AG04450 (cell line): ENCODE data around the gene ZNF219. TPM values are rescaled to one million over a fixed set of nuclear protein-coding genes. Genes with fewer than 3 reads are reported as not detected.

Source experiments
- CTCF ChIA-PET: fragments of 300-600, 350-600 bp; formaldehyde crosslinking; extraction: SDS; loops from one replicate; lab custom pipeline; 2022; ENCODE audit warnings: antibody characterized with exemption, inconsistent platforms; lab: Charles Lee
- POLR2A ChIA-PET: fragments of 350-600 bp; formaldehyde crosslinking; extraction: SDS; loops from one replicate; lab custom pipeline; 2021; ENCODE audit warnings: antibody characterized with exemption, inconsistent platforms; lab: Yijun Ruan, JAX
- DNase-seq: peaks from one replicate; pipeline ENCODE4 v3.0.0-alpha.2; 2011; ENCODE audit warnings: low read depth, low spot score
- H3K27ac ChIP-seq: one replicate; pipeline ENCODE4 v1.5.1; 2012; ENCODE audit warnings: low read depth, low read length, control low read depth
- H3K27me3 ChIP-seq: one replicate; pipeline ENCODE4 v1.6.0; 2012; ENCODE audit warnings: low read length; ENCODE audit not compliant: control insufficient read depth, insufficient read depth
- H3K4me3 ChIP-seq: 2 replicates; pipeline ENCODE4 v1.5.1; 2011; ENCODE audit warnings: mild to moderate bottlenecking, low read depth, low read length, control low read depth
- H3K9me3 ChIP-seq: 2 replicates; pipeline ENCODE4 v1.5.1; 2012; ENCODE audit warnings: low read length; ENCODE audit not compliant: control insufficient read depth, insufficient read depth
- polyA plus RNA-seq: library from polyadenylated mRNA; depleted of rRNA; stranded (reverse); fragments of >200 nt; gene quantifications from 2 replicates; pipeline ENCODE4 v1.2.3, GENCODE V29; 2011
- TF ChIP-seq, protein P1 (sequence below): IDR thresholded peaks from 2 replicates; pipeline ENCODE4 v1.5.1; 2011; ENCODE audit warnings: low read depth, low read length, control low read depth, inconsistent platforms

The ZNF219 gene
- polyA plus RNA-seq, 1 experiment: 3.9 TPM

DNA sequence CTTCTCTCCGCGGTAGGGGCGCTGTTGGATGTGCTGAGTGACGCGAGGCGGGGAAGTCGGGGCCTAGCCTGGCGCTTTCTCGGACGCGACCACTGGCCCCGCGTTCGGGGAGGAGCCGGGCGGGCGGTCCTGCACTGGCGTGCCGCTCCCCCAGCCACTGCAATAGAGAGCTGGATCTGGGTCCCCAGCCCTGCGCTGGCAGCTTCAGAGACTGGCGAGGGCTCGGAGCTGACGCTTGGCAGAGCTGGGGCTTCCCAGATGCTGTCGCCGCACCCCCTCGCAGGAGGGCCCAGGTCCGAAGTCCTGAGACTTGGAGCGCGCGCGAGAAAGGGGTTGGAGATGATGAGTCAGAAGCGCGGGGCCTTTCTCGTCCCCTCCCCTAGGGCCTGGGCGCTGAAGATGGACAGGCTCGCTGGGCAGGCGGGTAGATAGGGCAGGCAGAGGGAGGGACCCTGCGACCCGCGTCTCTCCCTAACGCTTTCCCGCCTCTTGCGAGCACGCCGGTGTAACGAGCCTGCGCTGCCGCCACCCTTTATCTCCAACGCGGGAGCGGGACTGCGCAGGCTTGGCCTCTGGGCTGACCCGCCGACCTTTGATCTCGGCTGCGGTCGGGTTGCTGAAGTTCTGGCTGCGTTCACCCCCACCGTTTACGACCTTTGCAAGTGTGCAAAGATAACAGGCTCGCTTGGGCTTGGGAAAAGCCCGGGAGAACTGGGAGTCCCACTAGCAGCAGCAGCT lies 5.4 kb upstream of the ZNF219 start:
- no peaks in the 10 kb centered on the region; the same call in 1 of the 2 replicates for H3K9me3 ChIP-seq
- peak overlapping the region; percentile 75 for H3K4me3 ChIP-seq
- POLR2A ChIA-PET: interaction anchor here (1.1 to 2.7 kb wide), 8 partner anchors 8 to 133 kb away, joined by 3 to 24 read pairs (median 8); partner anchors contain the start of gene ARHGEF40
- DNase-seq: peak; percentile 90
- TF ChIP-seq, protein P1, sequence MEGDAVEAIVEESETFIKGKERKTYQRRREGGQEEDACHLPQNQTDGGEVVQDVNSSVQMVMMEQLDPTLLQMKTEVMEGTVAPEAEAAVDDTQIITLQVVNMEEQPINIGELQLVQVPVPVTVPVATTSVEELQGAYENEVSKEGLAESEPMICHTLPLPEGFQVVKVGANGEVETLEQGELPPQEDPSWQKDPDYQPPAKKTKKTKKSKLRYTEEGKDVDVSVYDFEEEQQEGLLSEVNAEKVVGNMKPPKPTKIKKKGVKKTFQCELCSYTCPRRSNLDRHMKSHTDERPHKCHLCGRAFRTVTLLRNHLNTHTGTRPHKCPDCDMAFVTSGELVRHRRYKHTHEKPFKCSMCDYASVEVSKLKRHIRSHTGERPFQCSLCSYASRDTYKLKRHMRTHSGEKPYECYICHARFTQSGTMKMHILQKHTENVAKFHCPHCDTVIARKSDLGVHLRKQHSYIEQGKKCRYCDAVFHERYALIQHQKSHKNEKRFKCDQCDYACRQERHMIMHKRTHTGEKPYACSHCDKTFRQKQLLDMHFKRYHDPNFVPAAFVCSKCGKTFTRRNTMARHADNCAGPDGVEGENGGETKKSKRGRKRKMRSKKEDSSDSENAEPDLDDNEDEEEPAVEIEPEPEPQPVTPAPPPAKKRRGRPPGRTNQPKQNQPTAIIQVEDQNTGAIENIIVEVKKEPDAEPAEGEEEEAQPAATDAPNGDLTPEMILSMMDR: peak; percentile 84
- H3K27me3 ChIP-seq: peaks cover 6% of the 10 kb centered on the region
- CTCF ChIA-PET: interaction anchor here (0.6 to 9.6 kb wide), 34 partner anchors 10 to 763 kb away, joined by 3 to 310 read pairs (median 7); partner anchors contain the start of genes ARHGEF40 and SLC39A2
- peak overlapping the region; percentile 98 for H3K27ac ChIP-seq

DNA sequence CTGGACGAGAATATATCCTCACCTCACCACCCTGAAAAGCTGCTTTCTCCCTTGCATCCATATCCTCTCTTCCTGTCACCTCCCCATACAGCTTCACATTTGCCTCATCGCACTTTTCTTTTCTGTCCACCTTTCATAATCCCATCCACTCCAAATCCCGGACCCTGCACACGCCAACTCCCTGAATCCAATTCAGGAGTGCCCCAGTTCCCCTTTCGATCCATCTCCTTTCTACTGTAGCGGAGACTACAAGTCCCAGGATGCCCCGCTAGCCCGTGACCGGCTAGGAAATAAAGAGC lies 4.9 kb upstream of the ZNF219 start:
- TF ChIP-seq, protein P1: no peak
- Histone ChIP-seq H3K9me3 (no peaks in the 10 kb centered on the region; the same call in 1 of the 2 replicates), H3K27me3 (peaks cover 9% of the 10 kb centered on the region), H3K4me3 (peak overlapping the region; percentile 75), H3K27ac (peak overlapping the region; percentile 98)
- ChIA-PET POLR2A (interaction anchor here (1.1 to 2.4 kb wide), 5 partner anchors 14 to 89 kb away, joined by 3 to 24 read pairs (median 7); partner anchors contain the start of gene ARHGEF40), CTCF (interaction anchor here (0.6 to 9.6 kb wide), 19 partner anchors 10 to 454 kb away, joined by 3 to 310 read pairs (median 11); partner anchors contain the start of genes ARHGEF40 and SLC39A2)
- DNase-seq: no peak

DNA sequence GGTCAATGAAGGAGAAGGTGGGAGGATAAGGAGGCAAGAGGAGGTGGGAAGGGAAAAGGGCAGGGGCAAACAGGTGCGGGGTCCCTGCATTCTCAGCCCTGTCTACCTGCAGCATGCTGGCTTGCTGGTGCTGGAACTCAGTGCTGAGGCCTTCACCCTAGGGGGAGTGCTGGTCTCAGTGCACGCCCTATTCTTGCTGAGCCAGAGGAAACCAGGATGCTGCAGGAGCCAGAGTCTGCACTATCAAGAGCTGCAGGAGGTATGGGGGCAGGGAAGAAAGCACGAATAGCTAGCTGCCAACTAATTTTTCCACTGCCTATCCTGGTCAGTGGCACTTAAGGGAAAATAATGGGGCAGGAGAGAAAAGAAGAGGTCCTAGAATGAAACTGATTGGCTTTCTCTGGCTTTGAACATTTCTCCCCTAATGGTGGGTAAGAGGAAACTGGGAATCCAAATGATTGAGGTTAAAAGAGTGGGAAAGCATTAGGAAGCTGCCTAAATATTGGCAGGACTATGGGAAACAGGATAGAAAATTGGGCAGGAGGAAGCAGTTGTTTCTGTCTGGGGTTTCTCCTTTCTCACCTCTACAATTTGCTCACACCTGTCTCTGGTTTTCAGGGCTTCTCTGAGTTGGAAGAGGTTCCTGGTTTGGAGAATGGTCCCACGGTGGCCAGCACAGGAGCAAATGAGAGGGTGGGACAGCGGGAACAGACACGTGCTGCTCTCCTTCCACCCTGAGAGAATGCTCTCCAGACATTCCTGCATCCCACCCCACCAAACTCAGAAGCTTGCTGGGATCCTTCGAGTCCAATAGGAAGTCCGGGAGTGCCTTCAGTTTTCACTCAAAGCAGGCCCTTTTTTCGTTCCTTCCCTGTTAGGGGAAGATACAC lies 4.3 kb upstream of the ZNF219 start:
- Histone ChIP-seq H3K9me3 (no peaks in the 10 kb centered on the region; the same call in 1 of the 2 replicates), H3K27ac (no peak overlapping the region), H3K4me3 (peak overlapping the region; percentile 75), H3K27me3 (peaks cover 9% of the 10 kb centered on the region)
- ChIA-PET CTCF (interaction anchor here (0.6 to 9.6 kb wide), 16 partner anchors 9 to 454 kb away, joined by 3 to 310 read pairs (median 16); partner anchors contain the start of genes ARHGEF40 and SLC39A2), POLR2A (interaction anchor here (1.1 to 2.4 kb wide), 4 partner anchors 14 to 84 kb away, joined by 3 to 24 read pairs (median 6); partner anchors contain the start of gene ARHGEF40)
- TF ChIP-seq, protein P1: no peak
- DNase-seq: no peak

DNA sequence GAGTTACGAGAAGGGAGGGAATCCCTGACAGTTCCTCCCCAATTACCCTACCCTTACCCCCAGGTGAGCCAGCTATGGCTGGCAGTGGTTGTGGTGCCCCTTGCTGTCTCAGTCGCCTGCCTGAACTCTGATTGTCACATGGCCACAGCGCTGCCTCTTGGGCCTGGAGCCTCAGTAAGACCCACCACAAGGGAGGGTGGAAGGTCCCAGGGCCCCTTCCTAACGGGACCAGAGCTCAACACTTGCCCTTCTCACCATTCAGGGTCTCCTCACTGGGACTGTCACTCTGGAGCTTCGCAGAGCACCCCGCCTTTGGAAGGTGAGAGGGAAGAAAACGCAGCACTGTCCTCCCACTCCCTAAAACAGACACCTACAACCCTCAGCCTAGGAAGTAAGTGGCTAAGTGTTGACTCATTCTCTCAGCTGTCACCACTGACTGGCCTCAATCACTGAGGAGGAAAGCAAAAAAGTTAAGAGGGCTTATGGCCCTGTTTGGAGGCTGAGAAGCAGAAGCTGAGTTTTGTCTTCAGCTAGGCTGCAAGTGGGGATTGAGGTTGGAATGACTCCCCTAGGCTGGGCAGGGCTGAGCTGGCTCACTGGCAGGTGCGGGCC lies 3.5 kb upstream of the ZNF219 start:
- POLR2A ChIA-PET: interaction anchor here (0.6 kb wide), 1 partner anchor 30 kb away, joined by 11 read pairs; no protein-coding TSS in a partner anchor
- Histone ChIP-seq H3K9me3 (no peaks in the 10 kb centered on the region; the same call in 1 of the 2 replicates), H3K27me3 (peaks cover 9% of the 10 kb centered on the region), H3K4me3 (no peak overlapping the region), H3K27ac (no peak overlapping the region)
- TF ChIP-seq, protein P1: no peak
- DNase-seq: no peak
- CTCF ChIA-PET: interaction anchor here (0.6 to 9.6 kb wide), 12 partner anchors 8 to 152 kb away, joined by 3 to 310 read pairs (median 18); partner anchors contain the start of gene ARHGEF40
